Adipose tissue (tissue), 3 donors: ENCODE data around the gene TBC1D14. TPM values are rescaled to one million over a fixed set of nuclear protein-coding genes. Genes with fewer than 3 reads are reported as not detected.
"Not testable (repeated sequence)": the region's sequence is repeated elsewhere in the genome, so short reads cannot be mapped to it uniquely, and the experiment has no call there.

ENCODE experiments used
- H3K27ac ChIP-seq: one replicate; pipeline ENCODE4 v1.5.1; 2013; ENCODE audit warnings: low read depth, low read length
- WGBS, 3 donors: extraction: QIAGEN DNeasy Blood & Tissue Kit; methylation state at CpG; one replicate each; pipeline ENCODE4 v1.1.7; 2013; 5-methylcytosine and 5-hydroxymethylcytosine counted together
- polyA plus RNA-seq, 3 donors: library from polyadenylated mRNA; stranded (reverse); fragments of 200-250 nt; gene quantifications; one replicate each; pipeline ENCODE4 v1.2.3, GENCODE V29; 2013
- donor health status: healthy with polysubstance abuse.
- donor health status: Bipolar disorder and iron deficiency.
- donor health status: healthy.

TBC1D14 gene
- polyA plus RNA-seq, 3 donors = 12.2 to 22.9 (median 22.9) TPM

DNA sequence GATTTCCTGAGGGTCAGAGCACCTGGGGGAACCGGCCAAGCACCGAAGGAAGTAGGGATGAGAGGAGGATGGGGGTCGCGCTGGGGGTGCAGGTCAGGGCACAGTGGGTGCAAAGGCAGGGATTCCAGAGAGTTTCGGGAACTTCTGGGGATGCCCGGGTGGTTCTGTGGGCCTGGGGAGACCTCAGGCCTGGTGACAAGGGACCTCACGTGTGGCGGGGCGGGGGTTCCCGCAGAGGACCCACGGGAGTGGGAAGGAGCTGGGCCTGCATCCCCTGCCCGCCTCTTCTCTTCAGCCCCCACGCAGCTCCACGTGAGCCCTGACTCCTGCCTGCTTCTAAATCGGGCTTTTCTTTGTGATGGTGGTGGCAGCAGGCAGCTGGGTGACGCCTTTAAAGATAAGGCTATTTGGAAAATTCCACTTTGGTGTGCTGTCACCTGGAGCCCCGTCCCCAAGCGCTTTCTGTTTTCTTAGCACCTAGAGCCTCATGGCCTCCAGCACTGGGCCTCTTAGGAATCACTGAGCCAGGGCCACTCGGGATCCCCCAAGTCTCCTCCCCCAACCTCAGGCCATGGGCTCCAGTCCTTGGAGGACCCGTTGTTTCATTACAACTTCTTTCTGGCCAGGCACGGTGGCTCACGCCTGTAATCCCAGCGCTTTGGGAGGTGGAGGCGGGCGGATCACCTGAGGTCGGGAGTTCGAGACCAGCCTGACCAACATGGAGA, 7.1 kb upstream of the TBC1D14 start:
- WGBS, 3 donors = 73 to 86% (median 83%) methylated on average over 25 to 27 of the region's 27 CpGs
- H3K27ac ChIP-seq = no peak overlapping the region

DNA sequence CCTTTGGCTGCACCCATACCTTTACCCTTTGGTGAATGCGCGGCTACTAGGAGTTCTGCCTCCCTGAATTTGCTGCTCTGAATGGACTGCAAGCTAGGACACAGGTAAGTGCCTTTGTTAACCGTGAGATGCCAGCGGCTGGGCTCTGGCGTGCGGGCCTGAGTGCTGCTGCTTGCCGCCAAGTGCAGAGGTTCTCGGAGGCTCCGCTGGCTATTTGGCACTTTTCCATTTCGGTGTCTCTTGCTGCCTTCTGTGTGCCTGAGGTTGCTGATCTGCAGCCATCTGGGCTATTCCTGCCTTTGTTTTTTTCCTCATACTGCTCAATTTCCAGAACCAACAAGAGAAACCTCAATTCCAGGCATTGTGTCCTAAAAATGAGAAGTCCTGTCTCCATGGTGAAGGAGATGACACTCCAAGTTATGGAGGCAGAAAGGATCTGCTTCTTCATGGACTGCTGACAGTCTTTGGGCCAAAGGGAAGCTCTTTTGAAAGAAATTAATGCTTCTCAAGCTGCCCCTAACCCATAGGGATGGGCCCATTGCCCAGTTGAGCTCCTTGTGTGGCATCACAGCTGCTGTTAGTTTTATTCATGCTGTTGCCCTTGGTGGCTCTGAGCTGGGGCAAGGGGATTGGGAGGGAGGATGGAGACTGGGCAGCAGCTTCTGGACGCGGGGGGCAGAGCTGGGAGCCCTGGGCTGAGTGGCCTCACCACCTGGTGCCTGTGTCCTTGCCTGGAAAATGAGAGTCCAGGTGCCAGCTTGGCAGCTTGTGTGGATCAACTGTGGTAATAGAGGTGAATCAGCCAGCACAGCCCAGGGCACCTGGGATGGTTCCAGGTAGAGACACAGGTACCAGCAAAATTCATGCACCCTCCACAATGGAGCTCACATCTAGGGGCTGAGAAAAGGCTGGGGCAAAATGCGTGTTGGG, 3.8 kb upstream of the TBC1D14 start:
- WGBS, 3 donors = 75 to 94% (median 90%) methylated on average over 13 of the region's 13 CpGs

DNA sequence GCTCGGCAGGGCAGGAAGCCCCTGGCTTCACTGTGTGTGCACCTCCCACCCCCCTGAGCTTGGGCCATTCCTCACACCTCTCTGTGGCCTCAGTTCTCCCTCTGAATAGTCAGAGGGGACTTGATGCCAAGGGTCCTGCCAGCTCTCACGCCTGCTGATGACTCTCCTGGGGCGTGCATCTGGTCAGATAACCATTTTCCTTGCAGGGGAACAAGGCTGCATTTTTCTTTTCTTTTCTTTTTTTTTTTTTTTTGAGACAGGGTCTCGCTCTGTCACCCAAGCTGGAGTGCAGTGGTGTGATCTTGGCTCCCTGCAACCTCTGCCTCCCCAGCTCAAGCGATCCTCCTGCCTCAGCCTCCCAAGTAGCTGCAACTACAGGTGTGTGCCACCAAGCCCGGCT, 3.1 kb upstream of the TBC1D14 start:
- WGBS, 3 donors = 89 to 92% (median 92%) methylated on average over 5 to 6 of the region's 6 CpGs
- not testable (repeated sequence) for H3K27ac ChIP-seq

More for the DNA sequence above, 3.8 kb upstream of the TBC1D14 start:
- no peak overlapping the region for H3K27ac ChIP-seq

DNA sequence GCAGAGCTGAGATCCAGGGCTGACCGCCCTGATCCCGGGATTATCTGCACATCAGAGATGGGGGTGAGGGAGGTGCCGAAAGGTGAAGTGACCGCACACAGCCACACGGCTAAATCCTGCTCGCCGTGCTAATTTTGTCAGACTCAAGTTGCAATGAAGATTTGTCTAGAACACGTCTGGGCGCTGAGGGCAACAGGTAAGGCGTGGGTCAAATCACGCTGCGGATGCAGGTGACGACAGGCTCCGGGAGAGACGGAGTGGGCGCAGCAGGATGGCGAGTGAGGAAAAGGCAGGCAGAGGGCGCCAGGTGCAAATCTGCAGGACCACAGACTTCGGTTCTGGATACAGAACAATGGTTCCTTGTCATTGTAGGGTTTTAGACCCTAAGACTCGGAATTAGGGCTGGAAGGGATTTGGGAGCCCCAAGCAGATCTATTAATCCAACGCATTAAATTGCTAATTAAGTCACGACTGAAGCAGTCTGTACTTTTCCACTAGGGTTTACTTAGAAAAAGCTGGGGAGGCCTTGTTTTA, 1.9 kb upstream of the TBC1D14 start:
- no peak overlapping the region for H3K27ac ChIP-seq
- 16 to 35% (median 30%) methylated on average over 22 of the region's 22 CpGs for WGBS, 3 donors

DNA sequence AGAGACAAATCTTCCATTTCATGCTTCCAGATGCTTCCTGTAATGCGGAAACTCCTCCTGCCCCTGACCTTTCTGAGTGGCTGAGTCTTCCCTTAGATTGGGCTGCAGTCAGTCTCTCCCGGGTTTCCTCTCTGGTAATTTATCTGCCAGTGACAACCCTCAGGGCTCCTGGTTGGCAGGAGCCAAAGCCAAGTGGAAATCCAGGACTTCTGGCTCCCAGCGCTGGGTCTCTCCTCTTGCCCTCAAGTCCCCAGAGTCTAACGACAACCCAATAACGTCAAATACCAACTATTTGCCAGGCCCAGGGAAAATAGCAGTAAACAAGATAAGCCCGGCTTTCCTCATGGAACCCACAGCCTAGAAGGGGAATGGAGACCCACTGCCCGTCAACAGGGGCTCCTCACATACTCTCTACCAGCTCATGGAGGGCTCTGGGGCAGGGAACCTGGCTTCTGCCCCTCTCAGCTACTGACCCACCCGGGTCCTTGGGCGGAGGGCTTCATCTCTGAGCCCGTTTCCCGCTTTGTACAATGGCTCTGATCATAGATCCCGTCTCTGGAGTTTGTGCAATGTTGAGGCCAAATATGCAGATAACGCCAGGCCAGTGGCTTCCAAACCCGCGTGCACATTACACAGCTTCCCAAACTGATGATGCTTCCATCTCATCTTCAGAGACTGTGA, 1.1 kb upstream of the TBC1D14 start:
- WGBS, 3 donors = 17 to 21% (median 20%) methylated on average over 15 of the region's 15 CpGs
- no peak overlapping the region for H3K27ac ChIP-seq

DNA sequence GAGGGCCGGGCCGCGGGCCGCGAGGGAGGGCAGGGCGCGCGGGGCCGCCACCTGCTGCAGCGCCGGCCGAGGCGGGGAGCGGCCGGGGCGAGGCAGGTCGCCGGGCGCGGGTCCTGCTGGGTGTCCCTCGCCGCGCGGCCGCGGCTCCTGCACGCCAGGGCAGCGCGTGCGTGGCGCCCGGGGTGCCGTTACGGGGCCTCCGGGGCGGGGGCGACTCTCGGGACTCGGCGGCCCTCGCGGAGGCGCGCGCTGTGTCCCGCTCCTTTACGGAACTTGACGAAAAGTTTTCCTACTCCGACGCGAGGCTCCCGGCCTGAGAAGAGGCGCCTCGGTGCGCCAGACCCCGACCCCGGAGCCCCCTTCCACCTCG, 329 bp downstream of the TBC1D14 start:
- H3K27ac ChIP-seq = no peak overlapping the region
- WGBS, 3 donors = 0 to 1% (median 0%) methylated on average over 18 to 58 of the region's 58 CpGs

DNA sequence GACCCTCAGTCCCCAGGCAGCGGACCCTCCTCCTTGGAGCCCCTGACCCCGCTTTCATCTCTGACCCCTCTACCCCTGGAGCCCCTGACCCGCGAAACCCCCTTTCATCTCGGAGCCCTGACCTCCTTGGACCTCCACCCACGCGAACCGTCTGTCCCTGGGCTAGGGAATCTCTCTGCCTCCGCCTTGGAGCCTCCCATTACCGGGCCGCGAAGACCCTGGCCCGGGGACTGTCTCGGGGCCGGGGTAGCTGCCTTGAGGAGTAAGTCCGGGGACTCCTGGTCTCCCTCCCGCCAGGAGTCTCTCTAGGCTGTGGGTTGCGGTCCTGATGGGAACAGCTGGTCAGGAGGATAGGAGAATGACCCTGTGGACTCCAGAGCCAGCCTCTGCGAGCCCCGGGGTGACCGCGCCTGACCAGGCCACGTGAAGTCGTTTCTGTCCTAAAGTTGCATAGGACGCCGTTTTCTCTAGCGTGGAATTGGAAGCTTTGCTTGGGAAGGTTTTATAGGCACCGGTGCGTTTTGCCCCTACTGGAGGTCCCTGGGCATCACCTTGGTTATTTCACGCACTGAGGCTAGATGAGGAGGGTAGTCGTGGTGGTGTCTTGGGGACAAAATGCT, 824 bp downstream of the TBC1D14 start:
- no peak overlapping the region for H3K27ac ChIP-seq
- WGBS, 3 donors = 15 to 25% (median 23%) methylated on average over 31 of the region's 31 CpGs

DNA sequence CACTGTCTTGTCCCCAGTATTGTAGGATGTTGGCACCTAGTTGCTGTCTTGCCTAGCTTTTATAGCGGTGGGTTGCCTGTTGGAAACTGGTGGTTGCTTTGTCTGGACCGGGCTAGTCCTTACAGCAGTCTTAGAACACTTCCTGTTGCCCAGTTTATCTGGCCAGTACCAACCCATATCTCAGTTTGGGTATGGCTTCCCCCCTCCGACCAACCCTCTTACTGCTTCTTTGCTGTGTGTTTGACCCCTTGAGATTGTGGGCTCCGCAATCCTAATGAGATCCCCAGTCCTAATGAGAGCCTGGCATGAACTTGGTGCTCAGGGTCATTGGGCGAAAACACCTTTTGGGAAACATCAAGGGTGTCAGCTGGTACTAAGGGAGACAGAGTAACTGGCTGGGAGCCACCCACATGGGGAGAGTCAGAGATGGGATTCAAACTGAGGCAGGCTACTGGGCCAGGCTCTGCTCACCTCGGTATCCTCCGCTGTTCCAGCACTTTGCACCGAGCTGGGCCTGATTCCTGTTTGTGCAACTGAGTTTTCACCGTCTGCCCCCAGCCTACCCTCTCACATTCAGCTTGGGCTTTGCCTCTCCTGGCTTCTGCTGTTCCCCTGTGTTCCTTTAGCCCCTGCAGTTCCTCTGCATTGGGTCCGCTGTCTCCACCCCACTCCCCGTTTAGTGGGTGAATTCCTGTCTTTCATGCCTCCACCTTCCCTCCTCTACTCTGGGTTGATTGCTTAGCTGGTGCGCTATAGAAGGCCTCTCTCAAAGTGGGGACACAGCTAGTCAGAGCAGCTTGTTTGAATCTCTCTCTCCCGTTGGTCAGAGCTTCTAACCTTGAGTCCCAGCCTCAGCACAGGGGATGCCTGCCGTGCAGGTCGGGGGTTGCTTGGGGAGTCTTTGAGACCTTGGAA, 1.6 kb downstream of the TBC1D14 start:
- H3K27ac ChIP-seq = no peak overlapping the region
- WGBS, 3 donors = 83 to 87% (median 85%) methylated on average over 15 of the region's 15 CpGs

DNA sequence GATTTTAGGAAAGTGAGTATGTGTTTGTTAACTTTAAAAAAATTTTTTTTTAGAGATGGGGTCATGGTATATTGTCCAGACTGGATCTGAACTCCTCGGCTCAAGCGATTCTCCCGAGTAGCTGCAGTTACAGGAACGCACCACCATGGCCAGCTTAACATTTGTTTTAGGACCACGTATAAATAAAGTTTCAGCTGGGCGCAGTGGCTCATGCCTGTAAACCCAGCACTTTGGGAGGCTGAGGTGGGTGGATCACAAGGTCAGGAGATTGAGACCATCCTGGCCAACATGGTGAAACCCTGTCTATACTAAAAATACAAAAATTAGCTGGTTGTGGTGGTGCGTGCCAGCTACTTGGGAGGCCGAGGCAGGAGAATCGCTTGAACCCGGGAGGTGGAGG, 2.3 kb downstream of the TBC1D14 start:
- WGBS, 3 donors = 86% methylated on average over 10 of the region's 10 CpGs
- not testable (repeated sequence) for H3K27ac ChIP-seq

DNA sequence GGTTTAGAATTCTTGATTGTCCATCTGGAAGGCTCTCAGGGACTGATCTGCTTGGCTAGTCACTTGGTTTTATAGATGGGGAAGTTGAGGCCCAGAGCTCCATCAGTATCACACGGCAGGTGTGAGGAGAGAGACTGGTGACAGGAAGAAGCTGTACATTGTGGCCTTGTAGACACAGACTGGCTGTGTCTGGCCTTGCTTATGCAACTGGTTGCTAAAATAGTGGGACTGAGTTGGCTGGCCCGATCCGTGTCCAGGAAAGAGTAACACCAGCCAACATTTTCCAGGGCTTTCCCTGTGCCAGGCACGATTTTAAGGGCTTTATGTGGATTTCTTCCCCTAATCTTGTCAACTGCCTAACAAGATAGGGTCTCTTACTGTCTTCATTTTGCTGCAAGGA, 2.8 kb downstream of the TBC1D14 start:
- H3K27ac ChIP-seq = no peak overlapping the region

DNA sequence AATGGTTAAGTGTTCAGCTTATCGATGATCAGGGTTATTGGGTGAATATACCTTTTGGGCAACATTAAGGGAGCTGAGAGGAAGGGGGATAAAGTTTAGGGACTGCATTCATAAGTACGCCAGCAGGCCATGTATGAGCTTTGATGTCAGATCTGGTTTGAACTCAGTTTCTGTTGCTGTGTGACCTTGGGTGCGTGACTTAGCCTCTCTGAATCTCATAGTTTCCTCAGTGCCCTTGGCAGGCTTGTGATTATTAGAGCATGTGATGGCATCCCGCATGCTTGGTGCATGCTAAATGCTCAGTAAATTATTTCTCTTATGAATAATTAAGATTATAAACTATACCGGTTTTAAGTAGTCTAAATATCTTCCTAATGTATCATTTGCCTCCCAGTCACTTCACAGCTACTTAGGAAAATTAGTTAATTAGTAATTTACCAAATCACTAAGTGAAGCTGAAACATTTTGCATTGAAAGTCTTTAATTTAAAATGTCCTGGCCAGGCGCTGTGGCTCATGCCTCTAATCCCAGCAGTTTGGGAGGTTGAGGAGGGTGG, 3.8 kb downstream of the TBC1D14 start:
- WGBS, 3 donors = 81 to 95% (median 92%) methylated on average over 6 of the region's 6 CpGs

More for the DNA sequence above, 2.8 kb downstream of the TBC1D14 start:
- WGBS, 3 donors = 45 to 65% (median 61%) methylated on average over 4 of the region's 4 CpGs

DNA sequence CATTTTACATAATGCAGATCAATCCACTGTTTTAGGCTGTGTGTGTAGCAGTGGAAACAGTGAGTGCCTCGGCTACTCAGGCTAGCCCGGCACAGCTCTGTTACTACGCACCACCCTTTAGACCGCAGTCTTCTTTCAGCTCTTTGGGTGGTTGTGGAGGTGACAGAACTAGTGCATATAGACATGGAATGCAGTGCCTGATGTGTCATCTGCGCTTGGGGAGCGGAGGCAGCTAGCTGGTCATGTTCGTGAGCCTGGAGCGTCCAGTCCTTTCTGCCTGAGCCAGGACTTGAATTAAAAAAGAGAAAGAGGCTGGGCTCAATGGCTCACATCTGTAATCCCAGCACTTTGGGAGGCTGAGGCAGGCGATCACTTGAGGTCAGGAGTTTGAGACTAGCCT, 4.8 kb downstream of the TBC1D14 start:
- no peak overlapping the region for H3K27ac ChIP-seq
- WGBS, 3 donors = 85 to 96% (median 90%) methylated on average over 9 of the region's 9 CpGs

More for the DNA sequence above, 3.8 kb downstream of the TBC1D14 start:
- no peak overlapping the region for H3K27ac ChIP-seq

DNA sequence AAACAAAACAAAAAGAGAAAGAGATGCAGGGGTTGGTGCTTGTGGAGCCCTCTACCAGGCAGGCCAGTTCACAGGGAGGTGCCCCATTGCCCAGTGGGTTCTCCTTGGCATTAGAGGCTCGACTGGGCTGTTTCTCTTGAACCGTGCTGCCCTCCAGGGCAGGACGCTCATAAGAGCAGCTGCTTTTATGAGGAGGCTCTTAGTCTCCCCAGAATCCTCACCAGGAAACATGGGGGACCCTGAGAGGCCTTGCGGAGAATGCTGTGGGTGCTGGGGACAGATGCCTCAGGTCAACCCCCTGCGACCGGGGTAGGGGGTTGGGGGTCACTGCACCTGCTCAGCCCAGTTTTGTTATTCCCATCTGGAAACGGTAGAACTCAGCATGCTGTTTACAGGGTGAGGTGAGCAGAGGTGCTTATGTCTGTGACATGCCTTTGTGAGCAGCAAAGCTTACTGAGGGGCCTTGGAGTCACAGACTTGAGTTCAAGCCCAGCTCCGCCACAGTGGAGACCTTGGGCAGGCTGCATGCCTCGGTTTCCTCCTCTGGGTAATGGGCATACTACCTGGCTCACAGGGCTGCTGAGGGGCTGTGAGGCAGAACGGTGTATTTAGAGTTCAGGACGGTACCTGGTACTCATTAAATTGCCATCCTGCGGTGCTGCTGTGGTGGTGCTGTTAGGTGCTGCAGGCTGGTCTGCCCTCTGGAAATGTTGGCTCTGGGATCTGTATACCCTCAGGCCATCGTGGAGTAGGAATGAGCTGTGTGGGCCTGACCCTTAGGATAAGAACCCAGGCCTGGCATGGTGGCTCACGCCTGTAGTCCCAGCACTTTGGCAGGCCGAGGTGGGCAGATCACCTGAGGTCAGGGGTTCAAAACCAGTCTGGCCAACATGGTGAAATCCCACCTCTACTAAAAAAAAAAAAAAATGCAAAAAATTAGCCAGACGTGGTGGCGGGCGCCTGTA, 5.7 kb downstream of the TBC1D14 start:
- WGBS, 3 donors = 92 to 96% (median 95%) methylated on average over 18 of the region's 18 CpGs
- no peak overlapping the region for H3K27ac ChIP-seq

DNA sequence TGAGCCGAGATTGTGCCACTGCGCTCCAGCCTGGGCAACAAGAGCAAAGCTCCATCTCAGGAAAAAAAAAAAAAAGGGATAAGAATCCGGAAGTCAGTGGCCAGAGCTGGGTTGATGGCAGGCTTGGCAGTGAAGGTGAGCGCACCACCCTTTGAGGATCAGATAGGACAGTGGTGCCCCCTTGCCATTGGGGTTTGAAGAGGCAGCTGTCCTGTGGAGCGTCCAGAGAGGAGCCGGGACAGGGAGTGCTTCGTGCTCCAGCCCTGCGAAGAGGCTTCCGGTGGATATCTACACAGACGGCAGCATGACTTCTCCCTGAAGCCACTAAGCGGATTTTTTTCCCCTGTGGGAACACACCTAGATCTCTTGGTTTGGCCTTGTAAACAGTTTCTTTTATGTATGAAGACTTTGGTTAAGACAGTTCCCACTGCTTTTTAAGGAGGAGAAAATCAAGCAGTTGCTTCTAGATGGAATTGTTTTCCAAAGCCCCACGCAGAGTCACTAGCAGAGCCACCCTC, 6.5 kb downstream of the TBC1D14 start:
- H3K27ac ChIP-seq = no peak overlapping the region
- WGBS, 3 donors = 89 to 94% (median 93%) methylated on average over 12 of the region's 12 CpGs

DNA sequence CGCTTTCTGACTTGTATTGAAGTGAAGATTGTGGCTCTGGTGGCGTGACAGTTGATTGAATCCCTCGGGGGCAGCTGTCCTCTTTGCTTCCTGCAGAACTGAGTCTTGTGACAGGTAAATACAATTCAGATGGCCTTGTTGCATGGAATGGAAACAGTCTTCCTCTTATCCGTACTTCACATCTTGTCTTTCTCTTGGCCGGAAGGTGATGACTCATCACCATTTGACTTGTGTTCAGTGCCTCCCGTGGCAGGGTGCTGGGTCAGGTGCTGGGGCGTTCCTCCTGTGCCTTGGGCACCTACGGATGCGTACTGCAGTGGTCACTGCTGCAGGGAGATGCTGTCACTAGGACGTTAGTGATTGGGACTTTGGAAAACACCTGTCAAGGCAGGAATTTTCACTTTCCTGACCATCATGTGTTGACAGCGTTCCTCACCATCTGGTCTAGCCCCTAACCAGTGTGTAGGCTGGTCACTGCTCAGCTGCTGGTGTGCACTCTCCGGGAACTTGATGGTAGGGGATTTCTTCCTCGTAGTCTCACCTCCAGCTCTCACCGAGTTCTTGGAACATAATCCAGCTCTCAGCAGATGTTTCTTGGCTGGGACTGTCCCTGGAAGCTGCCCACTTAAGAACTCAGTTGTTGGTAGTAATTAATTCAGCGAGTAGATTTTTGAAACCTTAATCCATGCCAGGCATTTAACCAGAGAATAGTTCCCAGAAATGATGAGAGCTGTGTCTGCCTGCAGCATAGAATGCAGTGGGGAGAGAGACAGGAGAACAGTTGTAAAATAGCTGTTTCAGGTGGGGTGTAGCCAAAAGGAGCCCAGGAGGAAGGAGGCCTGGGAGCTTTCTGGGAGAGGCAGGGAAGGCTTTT, 7.2 kb downstream of the TBC1D14 start:
- WGBS, 3 donors = 50 to 65% (median 51%) methylated on average over 15 of the region's 15 CpGs
- H3K27ac ChIP-seq = peak overlapping the region; percentile 23
